ENCODE measurements around the gene NUP98.

- TF ChIP-seq EZH2phosphoT487 (IDR thresholded peaks at IDR 0.05; ENCODE audit: low read depth, severe bottlenecking, unreplicated experiment) (no peak), CTCF (IDR thresholded peaks at IDR 0.05; ENCODE audit: poor library complexity) (no peak), EZH2 (IDR thresholded peaks at IDR 0.05; ENCODE audit: borderline replicate concordance) (no peak)
These were observed 13.1 kb upstream of the NUP98 start for GRCh38 chr11:3810446-3810845.
